A549 (cell line): ENCODE results near the gene SPDYE16. TPM values are rescaled to one million over a fixed set of nuclear protein-coding genes. Genes with fewer than 3 reads are reported as not detected.
A peak's percentile ranks its signal among the peaks of the same experiment; 100 is the strongest.
"Not testable (repeated sequence)": the region's sequence is repeated elsewhere in the genome, so short reads cannot be mapped to it uniquely, and the experiment has no call there.

Source experiments
- ATAC-seq, 2 experiments: fragments of 200-7000 bp in 1 of 2; fragments of >200 bp in 1 of 2; cut with Nextera tagmentation in 1 of 2; cut with Tn5 transposase in 1 of 2; 3 replicates each; pipeline versions ENCODE4 v1.8.0 to v1.9.1; 2018 to 2020; ENCODE audit warnings: mild to moderate bottlenecking in 1 of 2, moderate library complexity in 1 of 2
- CTCF ChIA-PET: fragments of 300-600 bp; sonication (Branson Sonifier 250); formaldehyde crosslinking; extraction: SDS; loops from one replicate; lab custom pipeline; 2021; ENCODE audit warnings: antibody characterized with exemption, inconsistent platforms; lab: Yijun Ruan, JAX
- POLR2A ChIA-PET: fragments of 350-600 bp; formaldehyde crosslinking; extraction: SDS; loops from one replicate; lab custom pipeline; 2021; ENCODE audit warnings: antibody characterized with exemption, inconsistent platforms; lab: Yijun Ruan, JAX
- DNase-seq, 2 experiments: peaks; one replicate each; pipeline versions ENCODE4 v3.0.0 to v3.0.0-alpha.2; 2011 to 2016; ENCODE audit warnings: low read depth in 1 of 2, low spot score in 1 of 2
- FAIRE-seq: peaks from 2 replicates; lab custom pipeline; 2011; peaks lifted over from hg19 to GRCh38; lab: Jason Lieb, UNC
- H3K27ac ChIP-seq, 2 experiments: fragments of >200 bp; sonication (Bioruptor Twin); formaldehyde crosslinking; 3 replicates each; pipeline ENCODE4 v1.5.1; 2016 to 2017
- H3K4me1 ChIP-seq: fragments of >200 bp; sonication (Bioruptor Twin); formaldehyde crosslinking; 3 replicates; pipeline ENCODE4 v1.6.1; 2016
- H3K4me2 ChIP-seq: fragments of >200 bp; sonication (Bioruptor Twin); formaldehyde crosslinking; 3 replicates; pipeline ENCODE4 v1.6.1; 2016
- H3K4me3 ChIP-seq: fragments of >200 bp; sonication (Bioruptor Twin); formaldehyde crosslinking; 3 replicates; pipeline ENCODE4 v1.5.1; 2016
- H3K9me3 ChIP-seq: fragments of >200 bp; sonication (Bioruptor Twin); formaldehyde crosslinking; 3 replicates; pipeline ENCODE4 v1.6.1; 2016
- CHD2 ChIP-seq: fragments of 150-350 bp; IDR thresholded peaks from 2 replicates; pipeline ENCODE4 v1.6.1; 2014; ENCODE audit warnings: low read length; ENCODE audit not compliant: partially characterized antibody
- CTCF ChIP-seq: fragments of >200 bp; sonication (Bioruptor Twin); formaldehyde crosslinking; IDR thresholded peaks from 3 replicates; pipeline ENCODE4 v1.5.1; 2016
- EHMT2 ChIP-seq: fragments of 200-600 bp; sonication (generic); IDR thresholded peaks from 2 replicates; pipeline ENCODE4 v1.6.1; 2016; ENCODE audit warnings: antibody characterized with exemption, low read depth, mild to moderate bottlenecking, moderate library complexity
- HOXA7 ChIP-seq: fragments of 250-450 bp; sonication (Bioruptor Pico); IDR thresholded peaks from 2 replicates; pipeline ENCODE4 v1.5.0; 2020; ENCODE audit warnings: mild to moderate bottlenecking, moderate library complexity
- JUN ChIP-seq, 2 experiments: fragments of >200 bp; sonication (Bioruptor Twin); formaldehyde crosslinking; IDR thresholded peaks; 2 replicates in 1 of 2; 3 replicates in 1 of 2; pipeline ENCODE4 v1.6.1; 2016 to 2017
- MAX ChIP-seq: IDR thresholded peaks from 2 replicates; pipeline ENCODE4 v1.6.1; 2012
- PBX3 ChIP-seq: IDR thresholded peaks from 2 replicates; pipeline ENCODE4 v1.6.1; 2012
- POLR2A ChIP-seq: IDR thresholded peaks from 2 replicates; pipeline ENCODE4 v1.6.1; 2012; ENCODE audit warnings: mild to moderate bottlenecking, low read length
- SMC3 ChIP-seq: fragments of >200 bp; sonication (Bioruptor Twin); formaldehyde crosslinking; IDR thresholded peaks from 3 replicates; pipeline ENCODE4 v1.6.1; 2018; ENCODE audit warnings: inconsistent platforms
- WGBS: methylation state at CpG from one replicate; pipeline ENCODE4 v1.1.6; 2017; ENCODE audit errors: missing lambda C conversion rate; 5-methylcytosine and 5-hydroxymethylcytosine counted together
- polyA plus RNA-seq, 4 experiments: library from polyadenylated mRNA; depleted of rRNA in 3 of 4; stranded (reverse); fragments of >200 nt; fragmentation: RNase III in 1 of 4; extraction: RNeasy Plus Mini Kit Qiagen cat#74134 plus additional on column Dnase treatment in 1 of 4; gene quantifications; 2 replicates in 3 of 4; 3 replicates in 1 of 4; pipeline ENCODE4 v1.2.3, GENCODE V29; 2011 to 2017

Gene SPDYE16
- polyA plus RNA-seq, 2 of the 4 experiments (the other 2 are of a cell fraction): not detected

GRCh38 chr7:76512941-76513816 is 29.9 kb downstream of the SPDYE16 start:
- ATAC-seq (peak; percentile 40 to 70), FAIRE-seq (no peak), DNase-seq (peak; percentile 68 to 69)
- H3K27ac ChIP-seq: peak overlapping the region; percentile 80 to 96
- TF ChIP-seq SMC3 (0 out of 3 replicates have a peak, but pooled peaks have one; percentile 22), CTCF (peak; percentile 34; the same call in 1 of the 3 replicates), JUN (IDR thresholded peaks at IDR 0.05) (peak in 1 of 2 experiments; percentile 30; a peak in 1 of 5 replicates), EHMT2 (no peak), HOXA7 (0 out of 2 replicates have a peak, but pooled peaks have one; percentile 27)
- POLR2A ChIA-PET: no interaction called here
- H3K4me1 ChIP-seq: peaks cover 31% of the 10 kb centered on the region
- peak overlapping the region; percentile 64 for H3K4me2 ChIP-seq
- 29% methylated on average over 2 of the region's 21 CpGs for WGBS
- CTCF ChIA-PET: interaction anchor here (1.0 kb wide), 1 partner anchor 843 kb away, joined by 3 read pairs; no protein-coding TSS in a partner anchor
- no peaks in the 10 kb centered on the region for H3K9me3 ChIP-seq
- 0 out of 3 replicates have a peak overlapping the region, but pooled peaks have one; percentile 16 for H3K4me3 ChIP-seq

GRCh38 chr7:76511911-76512885 is 30.9 kb downstream of the SPDYE16 start:
- TF ChIP-seq POLR2A: peak; percentile 28; the same call in 1 of the 2 replicates
- peak overlapping the region; percentile 79 for H3K4me2 ChIP-seq
- CTCF ChIA-PET: interaction anchor here (1.0 kb wide), 1 partner anchor 844 kb away, joined by 3 read pairs; no protein-coding TSS in a partner anchor
- peaks cover 31% of the 10 kb centered on the region for H3K4me1 ChIP-seq
- DNase-seq, POLR2A ChIA-PET, H3K9me3 ChIP-seq: not testable (repeated sequence)
- H3K4me3 ChIP-seq: peak overlapping the region; percentile 50
- peak; percentile 77 to 93 for ATAC-seq
- peak; percentile 98 for FAIRE-seq
- WGBS: no CpG with 5 or more reads among the region's 31 CpGs
- H3K27ac ChIP-seq: peak overlapping the region; percentile 89 to 96

GRCh38 chr7:76511200-76511910 is 31.7 kb downstream of the SPDYE16 start:
- WGBS: 43% methylated on average over 4 of the region's 24 CpGs
- Histone ChIP-seq H3K4me3 (peak overlapping the region; percentile 50), H3K27ac (peak overlapping the region; percentile 89), H3K4me1 (peaks cover 31% of the 10 kb centered on the region), H3K4me2 (peak overlapping the region; percentile 79)
- CTCF ChIA-PET, DNase-seq, FAIRE-seq, POLR2A ChIA-PET, H3K9me3 ChIP-seq: not testable (repeated sequence)
- peak; percentile 18 to 26 for ATAC-seq

- TF ChIP-seq MAX (peak; percentile 48; the same call in 1 of the 2 replicates), CHD2 (no peak), PBX3 (peak; percentile 47; the same call in 1 of the 2 replicates)
- ChIA-PET CTCF (no interaction called here), POLR2A (interaction anchor here (1.3 kb wide), 1 partner anchor 495 kb away, joined by 5 read pairs; no protein-coding TSS in a partner anchor)
- FAIRE-seq (no peak), ATAC-seq (peak; percentile 2 to 5; a peak in 5 of 6 replicates), DNase-seq (peak in 1 of 2 experiments; percentile 51)
- H3K27ac ChIP-seq: peak within 1 kb of the TSS; percentile 89
- H3K4me3 ChIP-seq: peak within 1 kb of the TSS; percentile 50
- H3K4me1 ChIP-seq: peaks cover 37% of the 10 kb centered on the region
- WGBS: 37% methylated on average over 15 of the region's 20 CpGs
- H3K4me2 ChIP-seq: peak within 1 kb of the TSS; percentile 79
- no peaks in the 10 kb centered on the region for H3K9me3 ChIP-seq
These were observed 32.9 kb downstream of the SPDYE16 start, which contains the start of gene UPK3B for GRCh38 chr7:76509931-76510877. UPK3B (plus strand) TSS chr7:76510552; CDS start chr7:76510653, 101 bp downstream.
